ELR (cell line): ENCODE results near the gene HNRNPM.
"Not testable (repeated sequence)": the region's sequence is repeated elsewhere in the genome, so short reads cannot be mapped to it uniquely, and the experiment has no call there.

Experiments used
- DNase-seq: peaks from one replicate; pipeline ENCODE4 v3.0.0-alpha.2; 2015; ENCODE audit warnings: low read depth

Gene HNRNPM, protein sequence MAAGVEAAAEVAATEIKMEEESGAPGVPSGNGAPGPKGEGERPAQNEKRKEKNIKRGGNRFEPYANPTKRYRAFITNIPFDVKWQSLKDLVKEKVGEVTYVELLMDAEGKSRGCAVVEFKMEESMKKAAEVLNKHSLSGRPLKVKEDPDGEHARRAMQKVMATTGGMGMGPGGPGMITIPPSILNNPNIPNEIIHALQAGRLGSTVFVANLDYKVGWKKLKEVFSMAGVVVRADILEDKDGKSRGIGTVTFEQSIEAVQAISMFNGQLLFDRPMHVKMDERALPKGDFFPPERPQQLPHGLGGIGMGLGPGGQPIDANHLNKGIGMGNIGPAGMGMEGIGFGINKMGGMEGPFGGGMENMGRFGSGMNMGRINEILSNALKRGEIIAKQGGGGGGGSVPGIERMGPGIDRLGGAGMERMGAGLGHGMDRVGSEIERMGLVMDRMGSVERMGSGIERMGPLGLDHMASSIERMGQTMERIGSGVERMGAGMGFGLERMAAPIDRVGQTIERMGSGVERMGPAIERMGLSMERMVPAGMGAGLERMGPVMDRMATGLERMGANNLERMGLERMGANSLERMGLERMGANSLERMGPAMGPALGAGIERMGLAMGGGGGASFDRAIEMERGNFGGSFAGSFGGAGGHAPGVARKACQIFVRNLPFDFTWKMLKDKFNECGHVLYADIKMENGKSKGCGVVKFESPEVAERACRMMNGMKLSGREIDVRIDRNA

GRCh38 chr19:8444677-8445487, at the start of gene HNRNPM:
Gene HNRNPM (plus strand): TSS chr19:8444975. CDS start chr19:8444999, 24 bp downstream.
- peak; percentile 97 for DNase-seq

GRCh38 chr19:8395621-8396082, 49.1 kb upstream of the HNRNPM start:
- DNase-seq: no peak

- no peak for DNase-seq
These were observed 48.6 kb upstream of the HNRNPM start for GRCh38 chr19:8396185-8396562.

DNA sequence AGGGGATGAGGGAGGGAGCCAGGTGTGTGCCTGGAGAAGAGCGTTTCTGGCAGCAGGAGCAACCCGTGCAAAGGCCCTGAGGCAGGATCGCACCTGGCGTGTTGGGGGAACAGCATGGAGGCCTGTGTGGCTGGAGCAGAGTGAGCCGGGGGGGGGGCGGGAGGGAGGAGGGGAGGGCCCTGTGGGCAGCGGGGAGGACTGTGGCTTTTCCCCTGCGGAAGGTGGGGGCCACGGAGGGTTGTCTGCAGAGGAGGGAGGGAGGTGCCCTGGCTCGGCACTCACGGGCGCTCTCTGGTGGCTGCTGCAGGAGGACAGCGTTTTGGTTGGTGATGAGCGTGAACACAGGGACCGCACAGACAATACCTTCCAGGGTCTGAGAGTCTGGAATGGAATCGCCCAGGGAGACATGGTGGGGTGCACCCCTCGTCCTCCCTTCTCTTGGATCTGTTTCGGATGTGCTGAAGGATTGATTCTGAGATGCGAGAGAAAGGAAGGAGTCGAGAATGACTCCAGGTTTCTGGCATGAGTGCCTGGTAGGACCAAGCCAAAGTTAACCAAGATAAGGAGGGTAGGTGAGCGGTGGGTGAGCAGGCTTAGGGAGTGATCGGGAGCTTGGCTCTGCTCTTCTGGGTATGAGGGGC, 48.1 kb upstream of the HNRNPM start:
- peak; percentile 75 for DNase-seq

DNA sequence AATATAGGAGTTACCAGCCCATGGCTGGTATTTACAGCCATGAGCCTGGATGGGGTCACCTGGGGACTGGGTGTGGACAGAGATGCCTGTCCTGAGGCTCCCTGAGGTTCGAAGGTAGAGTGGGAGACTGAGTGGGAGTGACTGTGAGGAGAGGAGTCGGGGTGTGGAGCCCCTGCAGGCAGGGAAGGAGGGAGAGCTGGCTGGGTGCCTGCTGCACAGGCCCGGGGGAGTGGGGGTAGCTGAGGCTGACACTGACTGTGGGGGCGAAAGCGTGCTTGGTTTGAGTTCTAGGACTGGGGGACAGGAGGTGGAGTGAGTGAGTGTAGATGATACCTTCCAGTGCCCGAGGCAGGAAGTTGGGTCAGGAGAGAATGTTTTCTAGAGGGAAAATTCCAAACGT, 47.5 kb upstream of the HNRNPM start:
- peak; percentile 40 for DNase-seq

DNA sequence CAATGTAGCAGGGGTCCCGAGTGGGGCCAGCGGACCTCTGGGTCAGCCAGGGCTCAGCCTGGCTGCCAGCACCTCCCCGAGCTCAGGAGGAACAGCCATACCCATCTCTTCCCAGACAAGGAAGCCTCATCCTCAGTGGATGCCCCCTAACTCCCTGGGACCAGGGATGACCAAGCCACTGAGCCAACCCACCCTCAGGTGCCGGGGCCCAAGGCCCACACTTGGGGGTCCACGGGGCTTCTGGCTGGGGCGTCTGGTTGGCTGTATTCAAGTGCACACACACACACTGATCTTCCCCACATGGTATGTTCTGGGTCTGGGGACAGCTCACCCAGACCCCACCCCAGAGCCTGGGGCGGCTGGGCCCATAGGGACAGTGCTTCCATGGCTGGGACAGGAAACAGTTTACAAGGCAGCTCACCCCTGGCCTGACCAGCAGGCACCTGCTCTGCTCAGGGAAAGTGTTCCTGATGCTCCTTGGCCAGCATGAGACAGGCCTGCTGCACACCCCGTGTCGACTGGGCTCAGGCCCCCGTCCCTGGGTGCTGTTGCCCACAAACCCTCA, 46.9 kb upstream of the HNRNPM start:
- no peak for DNase-seq

- no peak for DNase-seq
These were observed 46.4 kb upstream of the HNRNPM start for GRCh38 chr19:8398311-8398771.

DNA sequence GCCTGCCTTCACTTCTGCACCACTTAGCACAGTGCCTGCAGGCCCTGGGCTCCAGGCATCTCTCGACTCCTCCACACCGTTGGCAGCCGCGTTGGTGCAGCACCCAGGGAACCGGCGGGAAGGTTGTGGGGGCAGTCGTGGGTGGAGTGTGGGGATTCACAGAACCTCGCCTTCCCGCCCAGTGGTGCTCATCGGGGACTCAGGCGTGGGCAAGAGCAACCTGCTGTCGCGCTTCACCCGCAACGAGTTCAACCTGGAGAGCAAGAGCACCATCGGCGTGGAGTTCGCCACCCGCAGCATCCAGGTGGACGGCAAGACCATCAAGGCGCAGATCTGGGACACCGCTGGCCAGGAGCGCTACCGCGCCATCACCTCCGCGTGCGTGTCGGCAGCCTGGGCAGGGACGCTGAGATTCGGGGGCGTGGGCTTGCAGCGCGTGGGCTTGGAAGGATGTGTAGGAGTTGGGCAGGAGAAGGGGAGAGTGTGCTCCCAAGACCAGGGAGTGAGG, 45.0 kb upstream of the HNRNPM start:
- DNase-seq: no peak

- no peak for DNase-seq
These were observed 42.8 kb upstream of the HNRNPM start for GRCh38 chr19:8401981-8402411.

- no peak for DNase-seq
These were observed 41.5 kb upstream of the HNRNPM start for GRCh38 chr19:8403098-8403819.

GRCh38 chr19:8403820-8404109, 41.0 kb upstream of the HNRNPM start:
- no peak for DNase-seq

DNA sequence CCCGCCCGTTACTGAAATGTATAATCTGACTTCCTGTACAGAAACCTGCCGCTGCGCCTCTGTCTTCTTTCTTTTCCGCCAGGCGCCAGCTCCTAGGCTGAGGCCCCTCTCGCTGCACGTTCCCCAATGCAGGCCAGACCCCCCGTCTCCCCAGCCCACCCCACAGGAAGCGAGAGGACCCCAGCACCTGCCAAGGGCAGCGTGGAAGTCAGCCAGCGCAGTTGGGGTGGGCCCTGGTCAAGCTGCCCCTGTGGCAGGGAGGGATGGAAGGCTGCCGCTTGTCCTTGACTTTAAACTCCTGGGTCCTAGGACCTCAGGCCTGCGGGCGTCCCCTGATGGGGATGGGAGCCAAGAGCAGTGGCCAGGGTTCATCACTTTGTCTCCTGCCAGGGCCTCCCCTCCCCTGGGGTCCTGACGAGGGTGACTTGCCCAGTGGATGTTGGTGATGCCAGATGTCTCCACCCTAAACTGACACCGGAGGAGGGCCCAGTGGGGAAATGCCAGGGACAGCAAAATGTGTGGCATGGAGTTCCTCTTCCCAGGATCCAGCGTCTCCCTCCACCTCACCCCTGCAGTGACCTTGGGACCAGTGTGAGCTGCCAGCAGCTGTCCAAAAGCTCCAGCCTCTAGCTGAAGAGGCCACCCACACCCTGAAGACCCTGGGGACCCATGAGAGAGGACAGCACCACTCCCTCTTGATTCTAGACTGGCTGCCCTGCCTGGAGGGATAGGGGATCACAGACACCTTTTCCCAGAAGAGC, 40.2 kb upstream of the HNRNPM start:
- DNase-seq: no peak

- not testable (repeated sequence) for DNase-seq
These were observed 34.1 kb upstream of the HNRNPM start for GRCh38 chr19:8410718-8411117.

- DNase-seq: peak; percentile 96
These were observed 31.8 kb upstream of the HNRNPM start, which contains the start of gene MARCHF2 for GRCh38 chr19:8412783-8413628. Gene MARCHF2 (plus strand): TSS chr19:8413305. CDS start chr19:8421841, 8,536 bp downstream.

DNA sequence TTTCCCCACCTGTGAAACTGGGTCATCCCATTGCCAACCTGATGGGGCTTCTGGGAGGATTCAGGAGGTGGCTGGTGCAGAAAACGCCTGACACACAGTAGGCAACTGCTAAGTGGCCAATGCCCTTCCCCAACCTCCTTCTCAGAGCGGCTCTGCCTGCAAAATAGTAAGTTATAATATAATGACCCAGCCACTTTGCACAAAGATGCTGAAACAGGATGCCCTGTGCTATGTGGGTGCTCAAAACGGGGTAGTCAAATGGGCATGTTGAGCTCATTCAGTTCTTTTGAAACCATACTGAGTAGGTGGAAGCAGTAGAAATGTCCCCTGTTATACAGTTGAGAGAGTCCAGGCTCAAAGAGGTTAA, 31.2 kb upstream of the HNRNPM start:
- no peak for DNase-seq

DNA sequence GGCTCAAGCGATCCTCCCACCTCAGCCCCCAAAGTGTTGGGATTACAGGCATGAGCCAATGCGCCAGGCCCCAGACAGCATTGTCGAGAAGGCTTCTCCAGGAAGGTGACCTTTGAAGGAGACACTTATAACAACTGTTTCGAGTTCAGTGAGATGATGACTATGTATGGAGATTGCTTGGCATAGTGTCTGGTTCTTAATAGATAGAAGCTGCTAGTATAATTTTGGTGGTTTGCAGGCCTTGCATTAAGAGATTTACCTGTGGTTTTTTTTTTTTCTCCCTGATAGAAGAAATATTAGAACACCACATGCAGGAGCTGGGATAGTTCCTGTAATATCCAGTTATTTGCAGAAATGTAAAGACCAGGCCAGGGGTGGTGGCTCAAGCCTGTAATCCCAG, 28.0 kb upstream of the HNRNPM start:
- DNase-seq: no peak

DNA sequence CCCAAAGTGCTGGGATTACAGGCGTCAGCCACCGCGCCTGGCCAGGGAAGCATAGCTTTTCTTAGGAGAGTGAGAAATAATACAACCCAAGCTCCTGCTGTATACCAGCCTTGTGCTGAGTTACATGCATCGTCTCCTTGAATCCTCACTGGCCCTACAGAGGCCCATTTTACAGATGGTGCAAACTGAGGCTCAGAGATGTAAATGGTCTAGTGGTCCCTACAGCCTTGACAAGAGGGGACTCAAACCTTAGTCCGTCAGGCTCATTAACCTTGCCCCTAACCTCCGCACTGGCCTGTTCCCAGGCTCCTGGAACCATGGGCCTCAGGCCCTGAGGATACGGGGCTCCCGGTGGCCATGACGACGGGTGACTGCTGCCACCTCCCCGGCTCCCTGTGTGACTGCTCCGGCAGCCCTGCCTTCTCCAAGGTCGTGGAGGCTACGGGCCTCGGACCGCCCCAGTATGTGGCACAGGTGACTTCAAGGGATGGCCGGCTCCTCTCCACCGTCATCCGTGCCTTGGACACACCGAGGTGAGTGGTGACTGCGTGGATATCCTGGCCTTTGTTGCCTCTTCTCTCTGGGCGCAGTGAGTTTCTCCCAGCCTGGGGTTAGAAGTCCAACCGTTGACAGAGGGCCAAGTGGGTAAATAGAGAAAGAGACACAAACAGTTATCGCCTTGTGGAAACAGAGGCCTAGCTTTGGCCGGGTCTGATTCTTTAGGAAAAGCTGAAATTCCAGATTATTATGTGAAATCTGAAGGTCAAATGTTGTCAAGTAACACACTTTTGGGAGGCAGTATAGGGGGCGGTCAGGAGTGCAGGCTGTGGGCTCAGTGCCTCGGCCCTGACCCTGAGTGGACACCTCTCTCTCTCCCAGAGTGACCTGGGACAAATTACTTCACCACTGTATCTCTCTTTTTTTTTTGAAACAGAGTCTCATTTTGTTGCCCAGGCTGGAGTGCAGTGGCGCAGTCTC, 23.0 kb upstream of the HNRNPM start:
- DNase-seq: no peak

- peak; percentile 99 for DNase-seq
These were observed 21.0 kb upstream of the HNRNPM start for GRCh38 chr19:8423817-8424223.
